Measurements from ENCODE around the gene FLRT2. TPM values are rescaled to one million over a fixed set of nuclear protein-coding genes. Genes with fewer than 3 reads are reported as not detected.

Gene FLRT2
- total and polyA plus RNA-seq, 10 of the 15 experiments (the other 5 are each of a cell fraction or from before 2014, with no cell fraction given): 0.03 to 0.13 TPM; not detected in 8

- ChIA-PET POLR2A (no interaction called here), CTCF (no interaction called here), SMC1A (ENCODE audit: uncharacterized antibody, unreplicated experiment) (no interaction called here), RAD21 (ENCODE audit: unreplicated experiment) (no interaction called here)
- no peaks in the 10 kb centered on the region for H3K79me2 ChIP-seq (ENCODE audit: control insufficient read depth, insufficient read depth, low read length)
- 64% methylated on average over 3 of the region's 3 CpGs for WGBS (ENCODE audit: insufficient coverage, insufficient replicate concordance, low lambda C conversion rate, missing lambda C conversion rate)
- H3K9ac ChIP-seq (ENCODE audit: control insufficient read depth, insufficient read depth, low read length): no peak overlapping the region
- no peak overlapping the region for H3K4me3 ChIP-seq
- DNase-seq (ENCODE audit: low read depth, low spot score) (no peak), FAIRE-seq (no peak), ATAC-seq (no peak)
- no peaks in the 10 kb centered on the region for H3K36me3 ChIP-seq (ENCODE audit: control insufficient read depth in 2 of 2, insufficient read depth in 2 of 2, low read length in 1 of 2)
- no peaks in the 10 kb centered on the region for H3K27me3 ChIP-seq (replicated peaks in 1 of 2; ENCODE audit: control insufficient read depth in 2 of 2, insufficient read depth in 2 of 2, low read length in 1 of 2)
- TF ChIP-seq ZBTB11 (CRISPR knock-in tag; IDR thresholded peaks at IDR 0.05) (no peak), NFYA (IDR thresholded peaks at IDR 0.05; ENCODE audit: borderline replicate concordance, low read depth, low read length) (no peak), SMARCA5 (IDR thresholded peaks at IDR 0.05) (no peak), KDM1A (IDR thresholded peaks at IDR 0.05; ENCODE audit: borderline replicate concordance) (no peak), FOXM1 (IDR thresholded peaks at IDR 0.05; ENCODE audit: low read depth, low read length) (no peak), CREM (IDR thresholded peaks at IDR 0.05; ENCODE audit: low read depth) (no peak), ZSCAN29 (IDR thresholded peaks at IDR 0.05) (no peak), EP300 (IDR thresholded peaks at IDR 0.05; ENCODE audit: borderline replicate concordance in 1 of 2, control insufficient read depth in 1 of 2, low read depth in 2 of 2, low read length in 2 of 2) (no peak), RELB (IDR thresholded peaks at IDR 0.05; ENCODE audit: low read depth) (no peak), NR2C1 (IDR thresholded peaks at IDR 0.05) (no peak), E2F4 (IDR thresholded peaks at IDR 0.05; ENCODE audit: low read depth, low read length) (no peak), BCLAF1 (IDR thresholded peaks at IDR 0.05) (no peak), NBN (IDR thresholded peaks at IDR 0.05) (no peak), SREBF1 (IDR thresholded peaks at IDR 0.05; ENCODE audit: low read length) (no peak), ESRRA (IDR thresholded peaks at IDR 0.05; ENCODE audit: low read length) (no peak), POLR2A (IDR thresholded peaks at IDR 0.05; ENCODE audit: low read depth, low read length) (no peak)
- in situ Hi-C loops (cut with MboI): no loop called here
- H3K9me3 ChIP-seq (replicated peaks; ENCODE audit: control insufficient read depth, insufficient read depth, low read length): no peaks in the 10 kb centered on the region; the same call in 2 of the 3 replicates
- no peaks in the 10 kb centered on the region for H3K4me1 ChIP-seq (ENCODE audit: control insufficient read depth, insufficient read depth, low read length)
- H4K20me1 ChIP-seq (ENCODE audit: control insufficient read depth, insufficient read depth): no peaks in the 10 kb centered on the region
- intact Hi-C loops (cut with micrococcal nuclease; ENCODE audit: unreplicated experiment): no loop called here
- BruUV-seq (replicated peaks): no TSS peak
- no peak overlapping the region for H2AFZ ChIP-seq (ENCODE audit: control insufficient read depth, low read depth, low read length)
- H3K4me2 ChIP-seq (ENCODE audit: control insufficient read depth, insufficient read depth): no peak overlapping the region
- no peak overlapping the region for H3K27ac ChIP-seq (ENCODE audit: control insufficient read depth, insufficient read depth)
These were observed 2.4 kb upstream of the FLRT2 start for GRCh38 chr14:85527445-85528035.

Data from GM12878 (cell line).